Karpas-422 (cell line): Measurements from ENCODE around the gene ZNF689. TPM values are rescaled to one million over a fixed set of nuclear protein-coding genes. Genes with fewer than 3 reads are reported as not detected.

Experiments
- DNase-seq: peaks from one replicate; pipeline ENCODE4 v3.0.0-alpha.2; 2015
- H2AFZ ChIP-seq: fragments of 200-600 bp; sonication (generic); 2 replicates; pipeline ENCODE4 v1.6.1; 2014; ENCODE audit warnings: antibody characterized with exemption, low read length, mixed read lengths
- H3K27ac ChIP-seq: fragments of 200-600 bp; sonication (generic); 2 replicates; pipeline ENCODE4 v1.5.1; 2014; ENCODE audit warnings: mild to moderate bottlenecking, low read length, moderate library complexity
- H3K27me3 ChIP-seq: fragments of 200-600 bp; sonication (generic); 2 replicates; pipeline ENCODE4 v1.6.1; 2014; ENCODE audit warnings: low read length, mixed read lengths
- H3K36me3 ChIP-seq: fragments of 200-600 bp; sonication (generic); 2 replicates; pipeline ENCODE4 v1.6.1; 2014; ENCODE audit warnings: low read length, mixed read lengths; ENCODE audit not compliant: insufficient read depth
- H3K4me1 ChIP-seq: fragments of 200-600 bp; sonication (generic); 2 replicates; pipeline ENCODE4 v1.6.1; 2014; ENCODE audit warnings: mild to moderate bottlenecking, low read length, mixed read lengths
- H3K4me2 ChIP-seq: fragments of 200-600 bp; sonication (generic); 2 replicates; pipeline ENCODE4 v1.6.1; 2014; ENCODE audit warnings: low read length, low read depth, mild to moderate bottlenecking; ENCODE audit not compliant: poor library complexity, severe bottlenecking
- H3K4me3 ChIP-seq: fragments of 200-600 bp; sonication (generic); 2 replicates; pipeline ENCODE4 v1.5.1; 2014; ENCODE audit warnings: mild to moderate bottlenecking, antibody characterized with exemption, low read length, mixed read lengths
- H3K79me2 ChIP-seq: fragments of 200-600 bp; sonication (generic); 2 replicates; pipeline ENCODE4 v1.6.1; 2014; ENCODE audit warnings: mild to moderate bottlenecking, low read length, mixed read lengths
- H3K9ac ChIP-seq: fragments of 200-600 bp; sonication (generic); 2 replicates; pipeline ENCODE4 v1.6.0; 2014; ENCODE audit warnings: low read length
- H3K9me2 ChIP-seq: fragments of 200-600 bp; sonication (generic), shearing (Covaris generic); replicated peaks from 2 replicates; pipeline ENCODE4 v1.6.0; 2014; ENCODE audit warnings: mild to moderate bottlenecking, low read length, moderate library complexity; ENCODE audit not compliant: insufficient read depth
- H3K9me3 ChIP-seq: fragments of 300-700, 200-600 bp; sonication (generic); 2 replicates; pipeline ENCODE4 v1.6.1; 2014; ENCODE audit warnings: low read length, mixed read lengths
- H4K20me1 ChIP-seq: fragments of 200-600 bp; sonication (generic); 2 replicates; pipeline ENCODE4 v1.6.1; 2014; ENCODE audit warnings: mild to moderate bottlenecking, antibody characterized with exemption, low read length, low read depth; ENCODE audit not compliant: insufficient read depth
- total RNA-seq: library from RNA; depleted of rRNA; stranded (reverse); fragments of >200 nt; shearing (Covaris generic); gene quantifications from 2 replicates; pipeline ENCODE4 v1.2.3, GENCODE V29; 2014; ENCODE audit warnings: low replicate concordance

The ZNF689 gene
- total RNA-seq, 1 experiment from 2014 or later: 7.5 TPM

DNA sequence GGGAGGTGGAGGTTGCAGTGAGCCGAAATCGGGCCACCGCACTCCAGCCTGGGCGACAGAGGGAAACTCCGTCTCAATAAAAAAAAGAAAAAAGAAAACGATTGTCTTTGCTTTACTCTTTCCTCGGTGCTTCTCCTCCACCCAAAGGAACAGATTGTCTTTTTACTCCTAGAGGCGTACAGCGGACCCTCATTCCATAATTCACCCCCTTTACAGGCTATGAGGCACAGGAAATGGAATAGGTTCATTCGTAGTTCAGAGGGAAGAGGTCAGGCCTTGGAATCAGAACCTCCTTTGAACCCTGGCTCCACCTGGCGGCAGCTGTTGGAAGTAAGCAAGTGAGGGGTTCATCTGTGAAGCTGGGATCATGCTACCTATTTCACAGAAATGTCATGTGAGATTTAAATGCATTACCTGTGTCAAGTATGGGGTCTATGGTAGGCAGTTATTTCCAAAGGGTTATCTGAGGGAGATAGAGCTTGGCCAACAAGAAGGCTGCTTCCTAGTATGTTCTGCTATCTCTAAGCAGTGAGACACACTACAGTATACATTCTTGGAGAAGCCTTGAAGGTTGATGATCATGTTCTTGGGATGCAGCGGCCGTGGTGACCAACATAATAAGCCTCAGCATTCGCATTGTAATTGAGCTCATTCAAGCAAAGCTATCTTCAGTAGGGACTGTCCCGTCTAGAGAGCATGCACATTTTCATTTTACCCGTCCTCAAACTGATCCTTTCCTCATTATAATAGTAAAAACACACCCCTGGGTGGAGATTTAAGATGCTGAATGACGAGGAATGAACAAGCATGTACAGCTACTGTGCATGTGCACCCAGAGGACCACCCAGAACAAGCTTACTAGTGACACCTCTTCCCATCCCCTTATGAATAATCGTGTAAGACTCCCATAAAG lies 18.7 kb upstream of the ZNF689 start:
- H3K9me3 ChIP-seq: no peaks in the 10 kb centered on the region; the same call in 1 of the 2 replicates
- no peaks in the 10 kb centered on the region for H3K9me2 ChIP-seq
- no peaks in the 10 kb centered on the region for H4K20me1 ChIP-seq
- peak overlapping the region; percentile 45 for H3K9ac ChIP-seq
- H3K27me3 ChIP-seq: no peaks in the 10 kb centered on the region
- H3K4me2 ChIP-seq: peak overlapping the region; percentile 66
- peak; percentile 95 for DNase-seq
- peak overlapping the region; percentile 93 for H2AFZ ChIP-seq
- H3K4me1 ChIP-seq: peaks cover 20% of the 10 kb centered on the region
- no peaks in the 10 kb centered on the region for H3K79me2 ChIP-seq
- no peaks in the 10 kb centered on the region for H3K36me3 ChIP-seq
- H3K4me3 ChIP-seq: peak overlapping the region; percentile 41; the same call in 1 of the 2 replicates
- H3K27ac ChIP-seq: 0 out of 2 replicates have a peak overlapping the region, but pooled peaks have one; percentile 35

DNA sequence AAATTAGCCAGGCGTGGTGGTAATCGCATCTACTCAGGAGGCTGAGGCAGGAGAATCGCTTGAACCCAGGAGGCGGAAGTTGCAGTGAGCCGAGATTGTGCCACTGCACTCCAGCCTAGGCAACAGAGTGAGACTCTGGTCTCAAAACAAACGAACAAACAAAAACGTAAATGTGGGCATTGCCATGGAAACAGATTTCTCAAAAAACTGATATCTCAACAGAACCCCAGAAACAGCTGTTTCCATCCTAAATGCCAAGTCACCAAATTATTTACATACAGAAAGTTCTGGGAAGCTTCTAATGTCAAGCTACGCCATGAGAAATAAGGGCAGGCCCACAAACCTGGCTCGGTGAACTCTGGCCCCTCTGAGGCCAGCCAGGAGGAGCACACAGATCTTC lies 16.0 kb upstream of the ZNF689 start:
- Histone ChIP-seq H3K9me3 (no peaks in the 10 kb centered on the region; the same call in 1 of the 2 replicates), H3K36me3 (no peaks in the 10 kb centered on the region), H2AFZ (no peak overlapping the region)

DNA sequence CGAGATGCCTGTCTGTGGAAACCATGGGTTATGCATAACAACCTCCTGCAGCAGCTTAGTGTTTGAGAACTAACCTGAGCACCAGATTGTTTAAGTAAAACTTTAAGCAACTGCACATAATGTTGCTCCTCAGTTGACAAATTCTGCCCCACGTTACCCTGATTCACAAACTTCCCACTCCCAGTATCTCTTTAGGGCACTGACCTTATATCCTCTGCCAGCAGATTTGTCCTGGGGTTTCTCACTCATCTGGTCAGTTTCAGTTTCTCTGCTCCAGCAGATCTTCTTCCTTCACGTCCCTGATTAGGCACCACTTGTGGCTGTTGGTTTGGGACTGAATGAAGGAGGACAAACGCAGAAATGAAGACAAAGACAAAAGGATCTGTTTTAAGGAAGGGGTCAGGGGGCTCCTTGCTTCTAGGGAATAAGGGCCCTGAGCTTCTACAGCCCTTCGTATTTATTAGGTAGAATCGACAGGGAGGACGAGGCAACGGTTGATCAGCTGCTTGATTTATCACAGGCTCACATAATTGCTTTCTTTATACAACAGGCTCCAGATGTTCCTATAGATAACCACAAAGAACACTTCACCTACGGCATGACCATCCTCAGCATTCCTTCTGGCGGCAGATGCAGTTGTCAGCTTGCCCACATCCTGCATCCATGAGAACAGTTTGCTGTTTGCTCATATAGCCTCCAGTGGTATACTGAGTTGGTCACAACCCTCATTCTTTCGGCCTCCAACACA lies 13.5 kb upstream of the ZNF689 start:
- Histone ChIP-seq H3K79me2 (no peaks in the 10 kb centered on the region), H3K4me2 (no peak overlapping the region), H4K20me1 (no peaks in the 10 kb centered on the region), H3K27me3 (no peaks in the 10 kb centered on the region), H3K36me3 (no peaks in the 10 kb centered on the region), H3K27ac (peak overlapping the region; percentile 91), H3K4me1 (peaks cover 48% of the 10 kb centered on the region), H3K9ac (no peak overlapping the region), H3K9me3 (no peaks in the 10 kb centered on the region; the same call in 1 of the 2 replicates), H2AFZ (peak overlapping the region; percentile 38), H3K9me2 (no peaks in the 10 kb centered on the region), H3K4me3 (no peak overlapping the region)
- DNase-seq: no peak

More for the DNA sequence above, 16.0 kb upstream of the ZNF689 start:
- Histone ChIP-seq H3K4me2 (no peak overlapping the region), H3K27ac (no peak overlapping the region), H3K9me2 (no peaks in the 10 kb centered on the region), H3K9ac (no peak overlapping the region), H3K27me3 (no peaks in the 10 kb centered on the region), H4K20me1 (no peaks in the 10 kb centered on the region), H3K4me1 (peaks cover 36% of the 10 kb centered on the region), H3K79me2 (no peaks in the 10 kb centered on the region), H3K4me3 (no peak overlapping the region)
- no peak for DNase-seq

DNA sequence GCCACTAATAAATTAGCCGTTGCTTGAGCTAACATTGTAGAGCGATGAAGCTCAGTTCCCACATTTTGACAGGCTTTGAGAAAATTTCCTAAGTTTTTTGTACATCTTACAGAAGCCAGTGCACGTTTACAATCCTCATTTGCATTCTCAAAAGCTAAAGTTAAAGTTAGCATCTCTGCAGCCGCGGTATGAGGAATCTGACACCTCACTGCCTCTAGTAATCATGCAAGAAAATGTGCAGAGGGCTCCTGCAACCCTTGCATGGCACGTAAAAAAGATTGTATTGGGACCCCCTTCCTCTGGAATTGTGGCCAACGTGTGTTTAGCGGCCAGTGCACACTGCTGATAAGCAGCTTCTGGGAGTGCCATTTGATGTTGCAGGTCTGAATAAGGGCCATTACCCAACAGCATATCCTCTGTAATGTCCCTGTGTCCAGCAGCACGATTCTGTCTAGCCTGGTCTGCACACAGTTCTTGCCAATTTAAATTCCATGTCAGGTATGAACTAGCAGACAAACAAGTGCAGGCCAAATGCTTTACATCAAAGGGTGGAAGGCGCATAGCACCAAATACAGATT lies 12.4 kb upstream of the ZNF689 start:
- H3K79me2 ChIP-seq: no peaks in the 10 kb centered on the region
- H3K9me2 ChIP-seq: no peaks in the 10 kb centered on the region
- H3K27ac ChIP-seq: peak overlapping the region; percentile 91
- no peaks in the 10 kb centered on the region for H4K20me1 ChIP-seq
- H2AFZ ChIP-seq: peak overlapping the region; percentile 22; the same call in 1 of the 2 replicates
- no peaks in the 10 kb centered on the region for H3K36me3 ChIP-seq
- peak; percentile 88 for DNase-seq
- peak overlapping the region; percentile 56 for H3K9ac ChIP-seq
- H3K4me2 ChIP-seq: peak overlapping the region; percentile 75
- H3K4me1 ChIP-seq: peaks cover 45% of the 10 kb centered on the region
- H3K9me3 ChIP-seq: no peaks in the 10 kb centered on the region; the same call in 1 of the 2 replicates
- peak overlapping the region; percentile 60 for H3K4me3 ChIP-seq
- no peaks in the 10 kb centered on the region for H3K27me3 ChIP-seq

DNA sequence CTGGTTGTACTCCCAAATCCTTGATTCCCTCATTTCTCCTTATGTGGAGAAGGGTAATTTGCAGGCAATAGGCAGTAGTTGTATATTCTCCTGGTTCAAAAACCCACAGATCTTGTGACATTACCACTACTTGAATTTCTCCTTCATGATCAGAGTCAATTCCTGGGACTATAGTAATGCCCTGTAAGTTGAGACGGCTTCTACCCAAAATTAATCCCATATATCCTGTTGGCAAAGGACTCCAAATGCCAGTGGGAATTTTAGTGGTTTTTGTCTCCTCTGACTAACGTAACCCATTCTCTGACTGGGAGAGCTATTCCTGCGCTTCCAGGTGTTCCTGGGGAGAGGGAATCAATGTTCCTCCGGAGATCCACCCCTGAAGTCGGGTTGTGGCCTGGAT lies 11.6 kb upstream of the ZNF689 start:
- no peaks in the 10 kb centered on the region; the same call in 1 of the 2 replicates for H3K9me3 ChIP-seq
- no peaks in the 10 kb centered on the region for H3K79me2 ChIP-seq
- no peaks in the 10 kb centered on the region for H3K36me3 ChIP-seq
- H3K9me2 ChIP-seq: no peaks in the 10 kb centered on the region
- no peaks in the 10 kb centered on the region for H4K20me1 ChIP-seq
- H3K27ac ChIP-seq: peak overlapping the region; percentile 91
- peak overlapping the region; percentile 60 for H3K4me3 ChIP-seq
- H3K9ac ChIP-seq: peak overlapping the region; percentile 56
- H3K4me2 ChIP-seq: peak overlapping the region; percentile 75
- DNase-seq: no peak
- peaks cover 45% of the 10 kb centered on the region for H3K4me1 ChIP-seq
- H3K27me3 ChIP-seq: no peaks in the 10 kb centered on the region
- H2AFZ ChIP-seq: no peak overlapping the region

DNA sequence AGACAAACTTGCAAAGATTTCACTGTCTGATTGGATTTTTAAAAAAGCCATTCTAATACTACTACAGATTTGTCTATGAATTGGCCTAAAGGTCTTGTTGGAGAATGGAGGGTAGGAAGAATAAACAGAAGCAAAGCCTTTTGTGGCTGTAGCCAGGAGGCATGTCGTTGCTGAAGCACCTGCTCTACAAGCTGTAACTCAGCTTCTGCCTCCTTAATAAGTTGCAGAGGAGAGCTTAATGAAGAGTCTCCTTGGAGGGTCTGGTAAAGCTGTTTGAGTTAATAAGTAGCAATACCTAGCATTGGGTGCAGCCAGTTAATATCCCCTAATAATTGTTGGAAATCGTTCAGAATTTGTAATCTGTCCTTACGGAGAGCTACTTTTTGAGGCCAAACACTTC lies 10.0 kb upstream of the ZNF689 start:
- no peak overlapping the region for H3K4me3 ChIP-seq
- H3K4me2 ChIP-seq: no peak overlapping the region
- no peak overlapping the region for H3K9ac ChIP-seq
- no peaks in the 10 kb centered on the region for H3K9me2 ChIP-seq
- peak overlapping the region; percentile 91 for H3K27ac ChIP-seq
- H3K27me3 ChIP-seq: no peaks in the 10 kb centered on the region
- no peaks in the 10 kb centered on the region for H3K36me3 ChIP-seq
- no peaks in the 10 kb centered on the region for H4K20me1 ChIP-seq
- peaks cover 49% of the 10 kb centered on the region for H3K4me1 ChIP-seq
- peak; percentile 49 for DNase-seq
- H2AFZ ChIP-seq: peak overlapping the region; percentile 22; the same call in 1 of the 2 replicates
- H3K79me2 ChIP-seq: no peaks in the 10 kb centered on the region
- H3K9me3 ChIP-seq: no peaks in the 10 kb centered on the region; the same call in 1 of the 2 replicates

DNA sequence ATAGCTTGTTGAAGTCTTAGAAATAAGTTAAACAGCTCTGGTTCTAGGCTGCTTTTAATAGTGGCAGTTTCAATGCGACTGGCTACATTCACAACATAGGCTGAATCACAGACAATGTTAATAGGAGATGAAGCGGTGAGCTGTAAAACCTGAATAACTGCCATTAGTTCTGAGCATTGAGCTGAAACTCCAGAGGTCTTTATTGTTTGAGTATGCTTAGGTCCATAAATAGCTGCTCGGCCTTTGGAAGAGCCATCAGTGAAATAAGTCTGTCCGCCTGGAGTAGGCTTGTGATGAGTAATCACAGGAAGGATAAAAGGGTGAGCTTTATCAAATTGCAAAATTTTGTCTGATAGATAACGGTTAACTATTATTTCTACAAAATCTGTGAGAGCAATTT lies 9.4 kb upstream of the ZNF689 start:
- Histone ChIP-seq H3K4me2 (no peak overlapping the region), H2AFZ (peak overlapping the region; percentile 95), H3K9me3 (no peaks in the 10 kb centered on the region; the same call in 1 of the 2 replicates), H3K9me2 (no peaks in the 10 kb centered on the region), H3K27me3 (no peaks in the 10 kb centered on the region), H3K4me3 (no peak overlapping the region), H4K20me1 (no peaks in the 10 kb centered on the region), H3K36me3 (no peaks in the 10 kb centered on the region), H3K79me2 (no peaks in the 10 kb centered on the region), H3K27ac (peak overlapping the region; percentile 91), H3K4me1 (peaks cover 52% of the 10 kb centered on the region), H3K9ac (no peak overlapping the region)
- no peak for DNase-seq
